Choroid plexus epithelial cell (primary cell): ENCODE results near the gene FHOD3.

Experiments used
- DNase-seq: peaks from one replicate; pipeline ENCODE4 v3.0.0-alpha.2; 2010; ENCODE audit warnings: low read depth
- H3K4me3 ChIP-seq: 2 replicates; pipeline ENCODE4 v1.5.1; 2011; ENCODE audit warnings: low read depth, mild to moderate bottlenecking, control low read depth, low read length, moderate library complexity
- CTCF ChIP-seq: conservative IDR thresholded peaks from 2 replicates; pipeline ENCODE4 v1.5.1; 2011; ENCODE audit warnings: low read depth, mild to moderate bottlenecking, control low read depth, inconsistent platforms, low read length, moderate library complexity

FHOD3 gene

GRCh38 chr18:36388310-36388709 lies 90.8 kb downstream of the FHOD3 start:
- no peak overlapping the region for H3K4me3 ChIP-seq
- no peak for TF ChIP-seq CTCF
- no peak for DNase-seq

DNA sequence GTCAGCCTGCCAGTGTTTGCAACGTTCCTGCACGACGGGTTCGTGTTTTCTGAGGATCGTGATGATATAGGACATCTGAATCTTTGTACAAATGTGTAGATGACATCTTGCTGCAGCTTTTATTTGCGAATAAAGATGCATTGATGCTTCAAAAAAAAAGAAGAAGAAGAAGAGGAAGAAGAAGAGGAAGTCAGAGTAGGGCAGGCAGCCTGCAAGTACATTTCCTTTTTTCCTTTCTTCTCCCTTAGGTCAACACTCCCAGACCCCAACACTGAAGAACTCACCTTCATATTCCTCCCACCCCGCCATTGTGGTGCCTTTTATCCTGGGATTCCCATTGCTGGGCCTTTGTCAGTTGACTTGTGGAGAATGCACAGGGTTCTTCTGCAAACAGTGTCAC lies 91.5 kb downstream of the FHOD3 start:
- no peak for DNase-seq
- no peak overlapping the region for H3K4me3 ChIP-seq
- no peak for TF ChIP-seq CTCF

GRCh38 chr18:36389811-36390581 lies 92.5 kb downstream of the FHOD3 start:
- no peak overlapping the region for H3K4me3 ChIP-seq
- TF ChIP-seq CTCF: no peak

GRCh38 chr18:36391426-36392145 lies 94.1 kb downstream of the FHOD3 start:
- TF ChIP-seq CTCF: no peak
- H3K4me3 ChIP-seq: no peak overlapping the region
- no peak for DNase-seq

More at GRCh38 chr18:36389811-36390581, 92.5 kb downstream of the FHOD3 start:
- DNase-seq: no peak

- no peak for DNase-seq
- TF ChIP-seq CTCF: no peak
Measured at GRCh38 chr18:36392164-36392978, 94.9 kb downstream of the FHOD3 start.

DNA sequence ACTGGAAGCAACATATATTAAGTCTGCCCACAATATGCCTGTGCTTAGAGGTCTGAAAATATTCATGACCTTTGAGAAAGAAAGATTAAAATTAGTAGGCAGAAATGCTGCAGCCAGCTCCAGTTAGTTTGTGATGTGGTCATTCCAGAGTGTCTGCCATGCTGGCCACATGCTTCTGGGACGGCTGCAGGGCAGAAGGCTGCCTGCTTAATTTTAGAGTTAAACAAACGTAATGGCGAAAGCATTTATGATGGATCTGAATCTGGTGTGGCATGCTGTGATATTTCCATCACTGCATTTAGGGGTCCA lies 95.4 kb downstream of the FHOD3 start:
- no peak for TF ChIP-seq CTCF
- no peak for DNase-seq
- no peak overlapping the region for H3K4me3 ChIP-seq

More at GRCh38 chr18:36392164-36392978, 94.9 kb downstream of the FHOD3 start:
- H3K4me3 ChIP-seq: no peak overlapping the region
